ENCODE data around the gene SHISA9.

- no peak for TF ChIP-seq CTCF (conservative IDR thresholded peaks at IDR 0.05; ENCODE audit: low read length)
- TF ChIP-seq EZH2phosphoT487 (IDR thresholded peaks at IDR 0.05; ENCODE audit: borderline replicate concordance) = no peak
These were observed 75.1 kb downstream of the SHISA9 start for GRCh38 chr16:12976496-12976895.

All from Loucy (cell line).